H9 (cell line): ENCODE data around the gene GEMIN2. TPM values are rescaled to one million over a fixed set of nuclear protein-coding genes. Genes with fewer than 3 reads are reported as not detected.
A peak's percentile ranks its signal among the peaks of the same experiment; 100 is the strongest.

Experiments used
- DNase-seq: peaks from one replicate; pipeline ENCODE4 v3.0.0-alpha.2; 2017
- H2AFZ ChIP-seq: one replicate; pipeline ENCODE4 v1.6.1; 2013; ENCODE audit warnings: mild to moderate bottlenecking, low read length, control low read depth, moderate library complexity
- H2AK5ac ChIP-seq: 2 replicates; pipeline ENCODE4 v1.6.1; 2013; ENCODE audit warnings: low read length, control low read depth, mixed read lengths; ENCODE audit not compliant: insufficient read length
- H2BK120ac ChIP-seq: one replicate; pipeline ENCODE4 v1.6.1; 2013; ENCODE audit warnings: low read depth, mild to moderate bottlenecking, low read length, control low read depth, inconsistent platforms; ENCODE audit not compliant: poor library complexity, severe bottlenecking
- H2BK12ac ChIP-seq: 2 replicates; pipeline ENCODE4 v1.6.1; 2013; ENCODE audit warnings: low read length, control low read depth, mixed read lengths, low read depth; ENCODE audit not compliant: insufficient read length
- H2BK15ac ChIP-seq: 2 replicates; pipeline ENCODE4 v1.6.1; 2013; ENCODE audit warnings: low read depth, low read length, control low read depth
- H2BK20ac ChIP-seq: one replicate; pipeline ENCODE4 v1.6.1; 2013; ENCODE audit warnings: low read depth, mild to moderate bottlenecking, low read length, control low read depth, inconsistent platforms; ENCODE audit not compliant: poor library complexity, severe bottlenecking
- H2BK5ac ChIP-seq: 2 replicates; pipeline ENCODE4 v1.6.1; 2013; ENCODE audit warnings: low read length, control low read depth, mixed read lengths; ENCODE audit not compliant: insufficient read length
- H3K14ac ChIP-seq: 2 replicates; pipeline ENCODE4 v1.6.1; 2013; ENCODE audit warnings: low read length, control low read depth; ENCODE audit not compliant: insufficient read depth
- H3K18ac ChIP-seq: 2 replicates; pipeline ENCODE4 v1.6.1; 2013; ENCODE audit warnings: low read depth, mild to moderate bottlenecking, mixed read lengths, low read length, control low read depth; ENCODE audit not compliant: insufficient read length
- H3K23ac ChIP-seq: 2 replicates; pipeline ENCODE4 v1.6.1; 2013; ENCODE audit warnings: low read length, control low read depth, mixed read lengths, low read depth; ENCODE audit not compliant: insufficient read length
- H3K23me2 ChIP-seq: 2 replicates; pipeline ENCODE4 v1.6.1; 2013; ENCODE audit warnings: low read depth, mild to moderate bottlenecking, mixed read lengths, low read length, control low read depth; ENCODE audit not compliant: insufficient read length, poor library complexity, severe bottlenecking
- H3K27ac ChIP-seq: 2 replicates; pipeline ENCODE4 v1.5.1; 2013; ENCODE audit warnings: low read length, control low read depth, mixed read lengths, low read depth; ENCODE audit not compliant: insufficient read length
- H3K27me3 ChIP-seq: 2 replicates; pipeline ENCODE4 v1.6.1; 2013; ENCODE audit warnings: low read length, control low read depth, inconsistent platforms; ENCODE audit not compliant: insufficient read depth
- H3K4ac ChIP-seq: 2 replicates; pipeline ENCODE4 v1.6.1; 2013; ENCODE audit warnings: low read depth, mild to moderate bottlenecking, control low read depth, inconsistent platforms, low read length, moderate library complexity
- H3K4me1 ChIP-seq: 2 replicates; pipeline ENCODE4 v1.6.1; 2013; ENCODE audit warnings: low read length, control low read depth, inconsistent platforms; ENCODE audit not compliant: insufficient read depth
- H3K4me2 ChIP-seq: 2 replicates; pipeline ENCODE4 v1.6.1; 2013; ENCODE audit warnings: low read length, control low read depth, mixed read lengths; ENCODE audit not compliant: insufficient read length, insufficient read depth
- H3K56ac ChIP-seq: 2 replicates; pipeline ENCODE4 v1.6.1; 2013; ENCODE audit warnings: low read depth, mild to moderate bottlenecking, mixed read lengths, low read length, control low read depth; ENCODE audit not compliant: insufficient read length
- H3K79me1 ChIP-seq: 2 replicates; pipeline ENCODE4 v1.6.1; 2013; ENCODE audit warnings: low read depth, mild to moderate bottlenecking, moderate library complexity, low read length, control low read depth, inconsistent platforms; ENCODE audit not compliant: insufficient read depth, poor library complexity, severe bottlenecking
- H3K79me2 ChIP-seq: 2 replicates; pipeline ENCODE4 v1.6.1; 2013; ENCODE audit warnings: low read length, control low read depth, inconsistent platforms; ENCODE audit not compliant: insufficient read depth
- H3K9ac ChIP-seq: 2 replicates; pipeline ENCODE4 v1.6.1; 2013; ENCODE audit warnings: low read length, control low read depth, mixed read lengths; ENCODE audit not compliant: insufficient read length; ENCODE audit errors: extremely low read depth
- H3K9me3 ChIP-seq: one replicate; pipeline ENCODE4 v1.6.1; 2013; ENCODE audit warnings: low read depth, low read length, inconsistent platforms; ENCODE audit not compliant: control insufficient read depth
- H3T11ph ChIP-seq: one replicate; pipeline ENCODE4 v1.6.1; 2013; ENCODE audit warnings: mild to moderate bottlenecking, low read length, control low read depth, inconsistent platforms
- H4K20me1 ChIP-seq: one replicate; pipeline ENCODE4 v1.6.1; 2013; ENCODE audit not compliant: control insufficient read depth, insufficient read length, insufficient read depth
- H4K5ac ChIP-seq: 2 replicates; pipeline ENCODE4 v1.6.1; 2013; ENCODE audit warnings: low read depth, mild to moderate bottlenecking, mixed read lengths, low read length, control low read depth; ENCODE audit not compliant: insufficient read length
- H4K8ac ChIP-seq: replicated peaks from 2 replicates; pipeline ENCODE4 v1.6.1; 2013; ENCODE audit warnings: low read length, control low read depth, mixed read lengths, low read depth; ENCODE audit not compliant: insufficient read length
- H4K91ac ChIP-seq: 2 replicates; pipeline ENCODE4 v1.6.1; 2013; ENCODE audit warnings: low read depth, mild to moderate bottlenecking, moderate library complexity, mixed read lengths, low read length, control low read depth; ENCODE audit not compliant: insufficient read length
- H3K27ac Mint-ChIP-seq, 3 experiments: 2 replicates in 2 of 3; 3 replicates in 1 of 3; pipeline ENCODE4 v1.8.0; 2020 to 2021; ENCODE audit warnings: mixed read lengths in 3 of 3, mild to moderate bottlenecking in 1 of 3, moderate library complexity in 1 of 3
- H3K27me3 Mint-ChIP-seq: 2 replicates; pipeline ENCODE4 v1.8.0; 2021; ENCODE audit warnings: low read depth, mild to moderate bottlenecking, moderate library complexity, mixed read lengths
- H3K36me3 Mint-ChIP-seq, 3 experiments: 2 replicates in 2 of 3; 3 replicates in 1 of 3; pipeline ENCODE4 v1.8.0; 2020 to 2021; ENCODE audit warnings: low read depth in 3 of 3, mixed read lengths in 3 of 3; ENCODE audit not compliant: insufficient read depth in 1 of 3
- H3K4me1 Mint-ChIP-seq, 2 experiments: 2 replicates each; pipeline ENCODE4 v1.8.0; 2020; ENCODE audit warnings: mixed read lengths in 2 of 2
- H3K4me3 Mint-ChIP-seq, 2 experiments: 2 replicates in 1 of 2; 3 replicates in 1 of 2; pipeline ENCODE4 v1.8.0; 2020 to 2021; ENCODE audit warnings: mild to moderate bottlenecking in 2 of 2, mixed read lengths in 2 of 2, moderate library complexity in 1 of 2
- H3K9me3 Mint-ChIP-seq, 2 experiments: 2 replicates in 1 of 2; 3 replicates in 1 of 2; pipeline ENCODE4 v1.8.0; 2020; ENCODE audit warnings: mild to moderate bottlenecking in 2 of 2, mixed read lengths in 2 of 2, moderate library complexity in 1 of 2
- CTCF ChIP-seq: fragments of 200-600 bp; sonication (generic); conservative IDR thresholded peaks from 3 replicates; pipeline ENCODE4 v1.8.0; 2021; ENCODE audit warnings: antibody characterized with exemption, mild to moderate bottlenecking
- WGBS: extraction: QIAGEN DNeasy Blood & Tissue Kit; methylation state at CpG from one replicate; pipeline ENCODE4 v1.1.7; 2013; ENCODE audit warnings: missing lambda C conversion rate, low lambda C conversion rate, mixed read lengths; ENCODE audit not compliant: insufficient read length; ENCODE audit errors: extremely low coverage; 5-methylcytosine and 5-hydroxymethylcytosine counted together
- total RNA-seq: library from RNA; stranded (reverse); gene quantifications from 2 replicates; pipeline ENCODE4 v1.2.1, GENCODE V29; 2021

GEMIN2 gene
- total RNA-seq, 1 experiment from 2014 or later: 36.3 TPM

GRCh38 chr14:39176263-39177167, 62.4 kb downstream of the GEMIN2 start:
- Histone ChIP-seq H4K91ac (no peak overlapping the region), H3K14ac (no peak overlapping the region), H3K27ac (no peak overlapping the region), H3K56ac (no peak overlapping the region), H4K5ac (no peak overlapping the region), H4K8ac (no peak overlapping the region), H2AFZ (no peak overlapping the region), H3K4ac (no peak overlapping the region), H3K4me1 (no peaks in the 10 kb centered on the region), H3K27me3 (no peaks in the 10 kb centered on the region), H2BK15ac (no peak overlapping the region), H3T11ph (no peak overlapping the region), H3K79me2 (peaks cover 10% of the 10 kb centered on the region; the same call in 1 of the 2 replicates), H2BK5ac (no peak overlapping the region), H2BK12ac (no peak overlapping the region), H3K4me2 (peak overlapping the region; percentile 81), H3K23ac (no peak overlapping the region), H2BK120ac (no peak overlapping the region), H3K18ac (no peak overlapping the region), H3K79me1 (peaks cover 3% of the 10 kb centered on the region), H3K9me3 (no peaks in the 10 kb centered on the region), H3K9ac (peak overlapping the region; percentile 99), H2BK20ac (no peak overlapping the region), H2AK5ac (no peak overlapping the region), H4K20me1 (no peaks in the 10 kb centered on the region), H3K23me2 (peaks cover 3% of the 10 kb centered on the region)
- DNase-seq: no peak
- Mint-ChIP-seq H3K27ac (peak overlapping the region; percentile 99 to 100 (median 100)), H3K27me3 (no peaks in the 10 kb centered on the region), H3K36me3 (peaks cover 0 to 42% (median 4%) of the 10 kb centered on the region in 3 experiments; a peak in 6 of 7 replicates), H3K4me3 (peak overlapping the region; percentile 98), H3K9me3 (peaks cover 0 to 3% of the 10 kb centered on the region in 2 experiments; a peak in 2 of 5 replicates), H3K4me1 (peaks cover 14 to 26% of the 10 kb centered on the region in 2 experiments)
- no peak for TF ChIP-seq CTCF
- no CpG with 5 or more reads among the region's 5 CpGs for WGBS
